ENCODE results near the gene KIAA1217.

KIAA1217 gene

GRCh38 chr10:24556750-24557742 is 348.1 kb downstream of the KIAA1217 start:
- no peak for DNase-seq

- DNase-seq = no peak
Observed at GRCh38 chr10:24561453-24561852, 352.5 kb downstream of the KIAA1217 start.

GRCh38 chr10:24568042-24568441 is 359.1 kb downstream of the KIAA1217 start:
- no peak for DNase-seq

- DNase-seq = no peak
Observed at GRCh38 chr10:24569330-24569796, 360.4 kb downstream of the KIAA1217 start.

- DNase-seq = no peak
Observed at GRCh38 chr10:24569828-24570657, 361.1 kb downstream of the KIAA1217 start.

GRCh38 chr10:24570658-24571426 is 361.9 kb downstream of the KIAA1217 start:
- DNase-seq = no peak

GRCh38 chr10:24571870-24572450 is 363.0 kb downstream of the KIAA1217 start:
- no peak for DNase-seq

GRCh38 chr10:24574161-24574560 is 365.2 kb downstream of the KIAA1217 start:
- DNase-seq = no peak

- no peak for DNase-seq
Observed at GRCh38 chr10:24574578-24575155, 365.7 kb downstream of the KIAA1217 start.

GRCh38 chr10:24575481-24576002 is 366.6 kb downstream of the KIAA1217 start:
- DNase-seq = no peak

- no peak for DNase-seq
Observed at GRCh38 chr10:24579448-24579847, 370.5 kb downstream of the KIAA1217 start.

- no peak for DNase-seq
Observed at GRCh38 chr10:24579906-24580305, 371.0 kb downstream of the KIAA1217 start.

GRCh38 chr10:24589265-24589664 is 380.3 kb downstream of the KIAA1217 start:
- no peak for DNase-seq

- no peak for DNase-seq
Observed at GRCh38 chr10:24590697-24591457, 381.9 kb downstream of the KIAA1217 start.

GRCh38 chr10:24596217-24596930 is 387.4 kb downstream of the KIAA1217 start:
- no peak for DNase-seq

GRCh38 chr10:24597426-24597825 is 388.5 kb downstream of the KIAA1217 start:
- no peak for DNase-seq
